Fibroblast of pulmonary artery (primary cell): ENCODE results near the gene HTR2B.

Experiments
- DNase-seq: peaks from one replicate; pipeline ENCODE4 v3.0.0-alpha.2; 2010; ENCODE audit warnings: low read depth
- H3K4me3 ChIP-seq: replicated peaks from 2 replicates; pipeline ENCODE4 v1.5.1; 2011; ENCODE audit warnings: low read depth, mild to moderate bottlenecking, control low read depth, low read length, moderate library complexity
- CTCF ChIP-seq: IDR thresholded peaks from 2 replicates; pipeline ENCODE4 v1.5.1; 2011; ENCODE audit warnings: mild to moderate bottlenecking, control low read depth, low read length, inconsistent platforms; ENCODE audit errors: missing control alignments

The HTR2B gene

GRCh38 chr2:231167745-231168459 lies 43.1 kb upstream of the HTR2B start:
- no peak overlapping the region for H3K4me3 ChIP-seq
- DNase-seq = peak; percentile 65
- no peak for TF ChIP-seq CTCF

- H3K4me3 ChIP-seq = no peak overlapping the region
- TF ChIP-seq CTCF = no peak
- DNase-seq = no peak
Measured at GRCh38 chr2:231163414-231164095, 38.7 kb upstream of the HTR2B start.

- no peak for DNase-seq
- H3K4me3 ChIP-seq = no peak overlapping the region
- no peak for TF ChIP-seq CTCF
Measured at GRCh38 chr2:231163011-231163410, 38.2 kb upstream of the HTR2B start.

- TF ChIP-seq CTCF = no peak
- DNase-seq = peak; percentile 98
- H3K4me3 ChIP-seq = no peak overlapping the region
Measured at GRCh38 chr2:231161877-231162329, 37.1 kb upstream of the HTR2B start.

- no peak for TF ChIP-seq CTCF
- no peak for DNase-seq
- H3K4me3 ChIP-seq = no peak overlapping the region
Measured at GRCh38 chr2:231161252-231161839, 36.5 kb upstream of the HTR2B start.

- no peak for TF ChIP-seq CTCF
- DNase-seq = no peak
- H3K4me3 ChIP-seq = no peak overlapping the region
Measured at GRCh38 chr2:231160701-231161100, 35.9 kb upstream of the HTR2B start.
